ENCODE measurements around the gene CNIH3.

The CNIH3 gene

DNA sequence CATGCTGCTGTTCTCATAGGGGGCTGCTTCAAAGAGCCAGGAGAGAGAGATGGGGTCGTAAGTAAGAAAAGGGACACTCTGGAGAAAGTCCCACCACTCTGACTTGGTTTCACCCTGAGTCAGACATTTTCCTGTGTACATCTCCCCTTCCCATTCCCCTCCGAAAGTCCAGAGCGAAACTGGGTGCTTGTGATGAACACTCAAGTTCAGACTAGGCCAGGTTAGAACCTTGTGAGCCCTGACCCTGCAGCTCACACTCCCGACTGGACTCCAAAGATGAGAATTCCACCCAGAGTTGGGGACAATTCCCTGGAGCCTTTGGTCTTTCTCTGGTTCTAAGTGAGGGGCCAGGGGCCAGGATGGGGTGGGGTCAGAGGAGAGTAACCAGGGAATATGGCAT, 139.5 kb downstream of the CNIH3 start:
- no peak for TF ChIP-seq ZNF274 (IDR thresholded peaks at IDR 0.05; ENCODE audit: low read depth, low read length)

DNA sequence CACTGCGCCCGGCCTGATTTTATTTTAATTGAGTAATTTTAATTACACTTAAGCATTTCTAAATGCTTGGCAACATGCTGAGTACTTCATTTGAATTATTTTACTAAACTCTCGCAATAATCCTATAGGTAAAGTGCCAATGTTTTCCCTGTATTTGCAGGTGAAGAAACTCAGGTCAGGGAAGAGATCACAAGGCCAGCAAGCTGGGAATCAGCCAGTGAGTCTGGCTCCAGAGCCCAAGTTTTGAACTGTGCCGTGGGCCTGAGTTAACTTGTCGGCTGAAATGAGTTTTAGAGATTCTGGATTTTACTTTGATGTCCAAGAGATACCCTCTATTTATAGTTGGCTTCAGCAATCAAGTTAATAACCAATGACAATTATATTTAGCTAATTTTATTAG, 141.4 kb downstream of the CNIH3 start:
- no peak for TF ChIP-seq ZNF274 (IDR thresholded peaks at IDR 0.05; ENCODE audit: low read depth, low read length)
- no peak overlapping the region for H3K4me3 ChIP-seq (ENCODE audit: low read length)

More for the DNA sequence above, 139.5 kb downstream of the CNIH3 start:
- H3K4me3 ChIP-seq (ENCODE audit: low read length) = no peak overlapping the region

DNA sequence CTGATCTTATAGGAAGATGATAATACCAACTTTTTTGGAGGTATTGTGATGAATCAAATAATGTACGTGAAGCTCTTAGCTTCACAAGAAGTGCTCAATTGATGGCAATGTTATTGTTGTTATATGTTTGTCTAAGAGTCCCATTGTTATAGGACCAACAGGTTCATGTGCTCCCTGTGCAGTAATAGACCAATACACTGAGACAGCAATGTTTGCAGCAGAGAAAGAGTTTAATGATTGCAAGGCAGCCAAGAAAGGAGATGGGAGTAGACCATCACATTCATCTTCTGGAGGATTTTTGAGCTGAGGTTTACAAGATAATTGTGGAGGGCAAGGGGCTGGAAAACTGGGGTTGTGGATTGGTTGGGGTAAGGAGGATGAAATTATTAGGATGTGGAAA, 143.0 kb downstream of the CNIH3 start:
- no peak for TF ChIP-seq ZNF274 (IDR thresholded peaks at IDR 0.05; ENCODE audit: low read depth, low read length)
- H3K4me3 ChIP-seq (ENCODE audit: low read length) = no peak overlapping the region

DNA sequence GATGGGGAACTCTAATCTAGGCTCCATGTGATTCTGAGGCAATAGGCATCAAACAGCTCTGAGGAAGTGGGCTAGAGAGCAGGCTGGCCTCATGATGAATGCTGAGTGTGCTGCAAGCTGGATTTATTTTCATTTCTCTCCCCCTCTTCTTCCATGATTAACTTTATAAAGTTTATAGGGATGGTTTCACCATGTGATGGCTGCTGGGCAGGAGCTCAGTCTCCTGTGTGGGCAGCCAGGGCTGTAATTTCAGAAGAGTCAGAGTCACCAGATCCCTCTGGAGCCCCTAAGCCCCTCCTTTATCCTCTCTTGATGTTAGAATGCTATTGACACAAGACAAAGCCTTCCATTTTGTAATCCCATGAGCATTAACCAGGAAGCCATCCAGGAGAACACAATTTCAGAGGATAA, 143.6 kb downstream of the CNIH3 start:
- no peak overlapping the region for H3K4me3 ChIP-seq (ENCODE audit: low read length)
- TF ChIP-seq ZNF274 (IDR thresholded peaks at IDR 0.05; ENCODE audit: low read depth, low read length) = no peak

DNA sequence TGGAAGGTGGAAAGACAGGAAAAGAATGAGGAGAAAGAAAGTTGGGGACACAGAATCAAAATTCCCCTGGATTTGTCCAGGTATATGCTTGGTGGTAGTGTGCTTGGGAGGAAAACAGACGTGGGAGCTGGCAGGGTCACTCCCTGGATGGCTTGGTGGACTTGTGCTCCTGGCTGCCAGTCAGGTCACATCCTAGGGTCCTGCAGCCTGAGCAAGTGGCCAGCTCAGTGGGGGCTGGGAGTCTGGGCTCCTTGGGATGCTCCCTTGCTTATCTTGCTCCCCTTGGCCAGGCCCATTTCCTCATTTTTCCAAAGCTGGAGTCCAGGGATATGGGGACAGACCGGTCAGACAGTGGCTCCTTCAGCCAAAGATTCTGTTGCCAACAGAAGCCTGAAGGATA, 144.0 kb downstream of the CNIH3 start:
- no peak overlapping the region for H3K4me3 ChIP-seq (ENCODE audit: low read length)
- no peak for TF ChIP-seq ZNF274 (IDR thresholded peaks at IDR 0.05; ENCODE audit: low read depth, low read length)

DNA sequence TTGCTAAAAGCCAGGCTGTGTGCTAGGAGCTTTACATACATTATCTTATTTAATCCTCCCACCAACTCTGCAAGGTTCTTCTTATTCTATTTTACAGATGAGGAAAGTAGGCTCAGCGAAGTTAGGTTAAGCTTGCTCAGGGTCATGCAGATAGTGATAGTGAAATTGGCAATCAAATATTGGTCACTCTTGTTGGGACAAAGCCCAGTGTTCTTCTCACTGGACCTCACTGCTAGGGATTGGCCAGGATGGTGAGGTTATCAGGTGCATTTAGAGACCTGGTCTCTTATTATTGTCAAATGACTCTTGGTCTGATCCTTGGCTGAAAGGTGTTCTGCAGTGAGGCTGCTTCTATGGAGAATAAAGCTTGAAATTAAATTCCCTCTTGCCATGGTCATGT, 145.1 kb downstream of the CNIH3 start:
- H3K4me3 ChIP-seq (ENCODE audit: low read length) = no peak overlapping the region
- no peak for TF ChIP-seq ZNF274 (IDR thresholded peaks at IDR 0.05; ENCODE audit: low read depth, low read length)

DNA sequence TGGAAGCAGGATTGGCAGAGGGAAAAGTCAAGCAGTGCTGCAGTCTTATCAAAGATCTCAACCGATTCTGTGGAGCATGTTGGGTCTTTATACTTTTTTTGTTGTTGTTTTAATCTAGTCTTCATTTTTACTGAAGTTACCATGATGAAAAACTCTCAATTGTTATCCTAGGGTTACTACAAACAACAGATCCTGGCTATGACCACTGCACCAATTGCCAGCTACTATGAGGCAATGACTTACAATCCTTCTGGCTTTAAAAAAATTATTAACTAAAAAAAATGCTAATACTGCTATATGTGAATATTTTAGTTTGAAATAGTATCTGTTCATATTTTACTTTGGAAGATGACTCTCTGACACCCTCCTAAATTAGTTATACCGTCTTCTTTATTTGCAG, 145.9 kb downstream of the CNIH3 start:
- no peak for TF ChIP-seq ZNF274 (IDR thresholded peaks at IDR 0.05; ENCODE audit: low read depth, low read length)
- H3K4me3 ChIP-seq (ENCODE audit: low read length) = no peak overlapping the region

DNA sequence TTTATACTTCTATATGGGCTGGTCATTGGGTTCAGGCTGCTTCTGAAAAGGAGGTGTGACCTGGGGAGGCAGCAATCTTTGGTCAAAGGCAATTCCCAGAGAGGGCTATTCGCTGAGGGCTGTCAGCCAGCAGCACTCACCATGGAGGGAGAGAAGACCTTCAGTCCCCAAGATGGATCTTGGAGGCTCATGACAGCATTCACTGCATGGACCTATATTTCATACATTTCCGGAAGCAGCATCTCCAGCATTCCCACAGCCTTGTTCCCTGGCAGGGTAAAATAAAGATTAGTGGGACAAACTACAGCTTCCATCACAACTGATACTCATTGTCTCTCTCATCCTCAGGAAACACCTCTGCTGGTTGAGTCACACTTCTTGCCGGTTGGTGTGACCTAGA, 146.6 kb downstream of the CNIH3 start:
- TF ChIP-seq ZNF274 (IDR thresholded peaks at IDR 0.05; ENCODE audit: low read depth, low read length) = no peak
- no peak overlapping the region for H3K4me3 ChIP-seq (ENCODE audit: low read length)

DNA sequence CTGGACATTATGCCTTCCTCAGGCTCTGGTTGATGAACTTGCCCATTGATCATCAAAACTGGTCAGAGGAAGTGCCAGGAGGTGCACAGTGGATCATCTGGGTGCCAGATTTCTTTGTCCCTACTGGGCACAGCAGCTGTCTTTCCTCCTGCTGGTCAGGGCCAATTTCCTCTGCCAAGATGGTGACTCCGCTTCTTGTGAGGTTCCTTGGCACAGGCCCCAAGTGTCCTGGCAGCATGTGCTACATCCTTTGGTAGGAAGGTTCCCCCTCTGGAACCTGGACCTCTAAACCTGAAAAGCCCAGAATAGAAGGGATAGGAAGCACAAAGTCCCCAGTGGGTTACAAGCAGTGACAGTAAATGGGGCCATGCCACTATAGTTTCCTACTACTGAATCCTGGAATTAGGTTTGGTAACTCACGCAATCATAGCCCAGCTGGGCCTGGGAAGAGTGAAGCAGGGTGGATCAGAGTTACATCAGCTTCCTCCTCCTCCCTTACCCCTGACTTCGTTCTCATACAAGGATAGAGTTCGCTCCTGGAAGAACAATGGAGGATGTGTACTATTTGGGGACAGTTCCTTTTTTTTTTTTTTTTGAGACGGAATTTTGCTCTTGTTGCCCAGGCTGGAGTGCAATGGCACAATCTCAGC, 147.1 kb downstream of the CNIH3 start:
- no peak for TF ChIP-seq ZNF274 (IDR thresholded peaks at IDR 0.05; ENCODE audit: low read depth, low read length)
- H3K4me3 ChIP-seq (ENCODE audit: low read length) = no peak overlapping the region

DNA sequence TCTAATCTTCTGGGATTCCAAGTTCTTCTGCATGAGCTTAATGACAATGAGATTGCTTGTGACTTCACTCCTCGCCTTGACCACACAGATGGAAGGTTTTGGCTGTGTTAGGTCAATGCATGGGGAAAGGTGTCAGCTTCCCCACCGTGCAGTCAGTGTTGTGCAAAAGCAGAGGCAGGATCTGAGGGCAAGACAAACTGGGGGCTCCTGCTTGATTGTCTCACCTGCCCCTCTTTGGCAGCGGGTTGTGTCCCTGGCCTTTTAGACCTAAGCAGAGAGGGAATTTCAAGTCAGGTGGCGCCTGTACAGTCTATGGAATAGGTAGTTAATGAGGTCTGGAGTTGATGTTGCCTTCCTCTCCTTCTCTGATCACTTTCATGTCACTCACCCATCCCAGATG, 150.1 kb downstream of the CNIH3 start:
- TF ChIP-seq ZNF274 (IDR thresholded peaks at IDR 0.05; ENCODE audit: low read depth, low read length) = no peak

DNA sequence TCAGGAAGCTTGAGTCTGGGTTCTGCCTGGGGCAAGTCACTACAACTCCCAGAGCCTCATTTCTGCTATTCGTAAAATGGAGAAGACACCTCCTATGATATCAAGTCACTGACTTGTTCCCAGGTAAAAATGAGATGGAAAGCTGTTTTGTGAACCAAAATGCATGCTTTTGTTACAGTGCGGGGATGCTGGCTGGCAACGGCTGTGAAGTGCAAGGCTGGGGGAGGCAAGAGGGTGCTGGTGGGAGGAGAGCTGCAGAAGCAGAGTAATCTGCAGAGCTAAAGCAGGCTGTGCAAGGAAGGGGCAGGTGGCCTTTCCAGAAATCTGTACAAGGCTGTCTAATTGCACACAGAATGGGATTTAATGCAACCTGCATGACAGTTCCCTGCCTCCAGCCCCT, 150.9 kb downstream of the CNIH3 start:
- no peak overlapping the region for H3K4me3 ChIP-seq (ENCODE audit: low read length)
- TF ChIP-seq ZNF274 (IDR thresholded peaks at IDR 0.05; ENCODE audit: low read depth, low read length) = no peak

More for the DNA sequence above, 150.1 kb downstream of the CNIH3 start:
- no peak overlapping the region for H3K4me3 ChIP-seq (ENCODE audit: low read length)

DNA sequence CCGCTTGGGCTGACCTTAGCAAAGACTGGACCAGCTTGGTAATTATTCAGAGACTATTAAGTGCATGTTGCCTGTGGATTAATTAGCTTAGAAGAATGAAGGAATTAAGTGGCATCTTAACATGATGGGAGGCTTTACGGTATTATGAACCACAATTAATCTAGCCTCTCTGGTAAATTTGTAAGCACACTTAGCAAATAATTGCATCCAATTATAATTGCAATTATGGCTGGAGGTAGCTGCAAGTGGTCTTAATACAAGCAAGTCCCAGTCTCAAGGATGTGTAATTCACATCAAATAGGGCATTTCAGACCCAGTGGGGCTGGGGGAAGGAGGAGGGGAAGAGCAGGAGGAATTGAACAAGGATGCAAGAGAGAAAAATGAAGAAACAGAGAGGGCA, 151.6 kb downstream of the CNIH3 start:
- TF ChIP-seq ZNF274 (IDR thresholded peaks at IDR 0.05; ENCODE audit: low read depth, low read length) = no peak
- no peak overlapping the region for H3K4me3 ChIP-seq (ENCODE audit: low read length)

DNA sequence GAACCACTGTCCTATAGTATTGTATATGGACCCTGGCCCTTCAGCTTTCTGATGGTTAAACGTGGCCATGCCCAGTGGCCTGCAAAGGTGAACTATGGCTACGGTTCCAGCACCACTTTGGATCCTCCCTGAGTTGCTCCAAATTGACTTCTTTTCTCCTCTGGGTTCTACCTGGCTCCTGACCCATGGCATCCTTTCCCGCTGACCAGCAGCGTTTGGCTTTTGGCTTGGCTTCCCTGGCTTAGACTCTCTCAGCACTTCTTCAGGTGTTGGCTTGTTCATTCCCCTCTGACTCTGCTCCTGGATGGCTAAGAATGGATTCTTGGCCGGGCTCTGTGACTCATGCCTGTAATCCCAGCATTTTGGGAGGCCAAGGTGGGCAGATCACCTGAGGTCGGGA, 152.9 kb downstream of the CNIH3 start:
- TF ChIP-seq ZNF274 (IDR thresholded peaks at IDR 0.05; ENCODE audit: low read depth, low read length) = no peak
- no peak overlapping the region for H3K4me3 ChIP-seq (ENCODE audit: low read length)

DNA sequence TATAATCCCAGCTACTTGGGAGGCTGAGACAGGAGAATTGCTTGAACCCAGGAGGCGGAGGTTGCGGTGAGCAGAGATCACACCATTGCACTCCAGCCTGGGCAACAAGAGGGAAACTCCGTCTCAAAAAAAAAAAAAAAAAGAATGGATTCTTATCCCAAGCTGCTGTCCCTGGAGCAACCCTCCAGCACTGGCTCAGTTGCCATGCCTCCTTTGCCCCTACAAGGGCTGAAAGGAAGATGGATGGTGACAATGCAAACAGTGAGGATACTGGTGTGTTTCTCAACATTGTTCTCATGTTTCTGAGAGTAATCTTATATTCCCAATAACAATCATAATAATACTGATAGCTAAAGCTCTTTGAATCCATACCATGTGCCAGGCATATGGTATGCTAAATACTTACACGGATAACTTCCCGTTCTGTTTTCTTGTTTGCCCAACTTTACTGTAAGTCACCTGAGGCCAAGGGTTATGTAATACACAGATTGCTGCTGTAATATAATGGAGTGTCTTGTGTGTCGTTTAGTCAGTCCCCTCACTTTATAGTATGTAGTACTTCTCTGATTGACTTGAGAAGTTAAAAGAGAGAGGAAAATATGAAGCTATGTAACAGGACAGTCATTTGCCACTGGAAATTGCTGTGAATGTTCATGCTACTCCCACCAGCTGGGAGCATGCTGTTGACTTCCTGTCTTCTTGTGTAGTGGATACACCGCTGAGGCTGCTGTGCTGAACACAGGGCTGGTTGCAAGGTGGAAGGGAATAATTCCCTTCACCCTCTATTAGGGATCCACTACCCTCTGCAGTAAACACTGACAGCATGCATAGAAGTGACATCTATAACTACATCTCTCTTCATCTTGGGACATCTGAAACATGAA, 153.6 kb downstream of the CNIH3 start:
- no peak overlapping the region for H3K4me3 ChIP-seq (ENCODE audit: low read length)
- TF ChIP-seq ZNF274 (IDR thresholded peaks at IDR 0.05; ENCODE audit: low read depth, low read length) = no peak

DNA sequence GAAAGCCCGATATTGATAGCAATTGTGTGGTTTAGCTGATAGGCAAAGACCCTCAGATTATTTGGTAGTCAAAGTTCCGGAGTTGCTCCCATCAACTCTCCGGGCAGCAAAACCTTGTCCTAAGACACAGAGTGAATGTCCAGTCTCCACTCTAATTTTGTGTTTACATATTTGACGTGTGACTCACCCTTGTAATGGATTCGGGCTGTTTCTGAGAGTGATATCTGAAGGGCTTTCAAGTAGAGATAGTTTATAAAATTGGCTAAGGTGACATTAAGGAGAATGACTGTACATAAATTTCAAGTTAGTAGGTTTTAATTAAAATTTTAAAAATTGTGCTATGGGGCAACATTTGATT, 154.2 kb downstream of the CNIH3 start:
- no peak overlapping the region for H3K4me3 ChIP-seq (ENCODE audit: low read length)
- TF ChIP-seq ZNF274 (IDR thresholded peaks at IDR 0.05; ENCODE audit: low read depth, low read length) = no peak

All from GM08714 (cell line).